ENCODE measurements around the gene CD99. TPM values are rescaled to one million over a fixed set of nuclear protein-coding genes. Genes with fewer than 3 reads are reported as not detected.
"Not testable (repeated sequence)": the region's sequence is repeated elsewhere in the genome, so short reads cannot be mapped to it uniquely, and the experiment has no call there.

The CD99 gene
- total and polyA plus RNA-seq, 12 donors: 89.4 to 266 (median 184) TPM

DNA sequence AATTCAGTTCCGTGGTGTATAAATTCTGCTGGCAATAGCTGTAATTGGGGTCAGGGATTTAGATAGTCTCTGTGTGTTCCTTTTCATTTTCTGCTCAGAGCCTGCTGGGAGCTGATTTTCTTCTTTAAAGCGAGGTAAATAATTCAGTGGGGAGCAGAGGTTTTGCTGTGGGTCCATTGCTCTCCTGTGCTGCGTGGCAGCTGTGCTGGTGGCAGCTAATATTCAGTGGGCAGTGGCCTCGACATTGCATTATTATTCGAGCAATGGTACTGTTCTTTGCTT, 74.4 kb downstream of the CD99 start:
- TF ChIP-seq, protein P1, sequence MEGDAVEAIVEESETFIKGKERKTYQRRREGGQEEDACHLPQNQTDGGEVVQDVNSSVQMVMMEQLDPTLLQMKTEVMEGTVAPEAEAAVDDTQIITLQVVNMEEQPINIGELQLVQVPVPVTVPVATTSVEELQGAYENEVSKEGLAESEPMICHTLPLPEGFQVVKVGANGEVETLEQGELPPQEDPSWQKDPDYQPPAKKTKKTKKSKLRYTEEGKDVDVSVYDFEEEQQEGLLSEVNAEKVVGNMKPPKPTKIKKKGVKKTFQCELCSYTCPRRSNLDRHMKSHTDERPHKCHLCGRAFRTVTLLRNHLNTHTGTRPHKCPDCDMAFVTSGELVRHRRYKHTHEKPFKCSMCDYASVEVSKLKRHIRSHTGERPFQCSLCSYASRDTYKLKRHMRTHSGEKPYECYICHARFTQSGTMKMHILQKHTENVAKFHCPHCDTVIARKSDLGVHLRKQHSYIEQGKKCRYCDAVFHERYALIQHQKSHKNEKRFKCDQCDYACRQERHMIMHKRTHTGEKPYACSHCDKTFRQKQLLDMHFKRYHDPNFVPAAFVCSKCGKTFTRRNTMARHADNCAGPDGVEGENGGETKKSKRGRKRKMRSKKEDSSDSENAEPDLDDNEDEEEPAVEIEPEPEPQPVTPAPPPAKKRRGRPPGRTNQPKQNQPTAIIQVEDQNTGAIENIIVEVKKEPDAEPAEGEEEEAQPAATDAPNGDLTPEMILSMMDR (IDR thresholded peaks at IDR 0.05): no peak
- no peak for TF ChIP-seq POLR2A (IDR thresholded peaks at IDR 0.05)
- 67 to 84% (median 81%) methylated on average over 5 of the region's 5 CpGs for WGBS, 4 donors
- Histone ChIP-seq H3K27ac (no peak overlapping the region), H3K4me3 (no peak overlapping the region), H3K9me3 (replicated peaks in 1 of 3) (no peaks in the 10 kb centered on the region), H3K4me1 (replicated peaks in 1 of 2) (no peaks in the 10 kb centered on the region), H3K36me3 (replicated peaks in 1 of 2) (no peaks in the 10 kb centered on the region), H3K27me3 (no peaks in the 10 kb centered on the region)
- DNase-seq: no peak
- intact Hi-C loops (cut with DNase I): no loop called here

DNA sequence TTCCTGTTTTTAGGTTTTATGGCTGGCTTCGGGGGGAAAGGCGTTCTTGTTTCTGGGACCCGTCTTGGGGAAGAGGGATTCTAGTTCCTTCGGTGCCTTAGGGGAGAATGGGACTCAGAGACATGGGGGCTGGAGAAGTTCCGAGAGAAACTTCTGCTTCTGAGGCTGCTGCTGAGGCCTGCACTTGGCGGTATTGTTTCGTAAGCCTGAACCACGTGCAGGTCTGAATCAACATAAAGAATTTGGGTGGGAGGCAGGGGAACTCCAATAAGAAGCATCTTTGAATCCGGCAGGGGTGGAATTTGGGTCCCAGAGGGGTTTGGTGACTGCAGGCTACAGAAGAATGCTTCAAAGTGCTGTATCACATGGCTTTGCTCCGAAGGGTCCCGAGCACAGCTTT, 75.8 kb downstream of the CD99 start:
- no peak for DNase-seq
- no peaks in the 10 kb centered on the region for H3K36me3 ChIP-seq (replicated peaks in 1 of 2)
- TF ChIP-seq, protein P1 (IDR thresholded peaks at IDR 0.05): no peak
- no peak for TF ChIP-seq POLR2A (IDR thresholded peaks at IDR 0.05)
- intact Hi-C loops (cut with DNase I): no loop called here
- WGBS, 4 donors: 81 to 88% (median 84%) methylated on average over 11 of the region's 11 CpGs
- H3K27me3 ChIP-seq: no peaks in the 10 kb centered on the region
- H3K9me3 ChIP-seq (replicated peaks in 1 of 3): no peaks in the 10 kb centered on the region
- H3K4me3 ChIP-seq: no peak overlapping the region
- H3K4me1 ChIP-seq (replicated peaks in 1 of 2): no peaks in the 10 kb centered on the region
- no peak overlapping the region for H3K27ac ChIP-seq

DNA sequence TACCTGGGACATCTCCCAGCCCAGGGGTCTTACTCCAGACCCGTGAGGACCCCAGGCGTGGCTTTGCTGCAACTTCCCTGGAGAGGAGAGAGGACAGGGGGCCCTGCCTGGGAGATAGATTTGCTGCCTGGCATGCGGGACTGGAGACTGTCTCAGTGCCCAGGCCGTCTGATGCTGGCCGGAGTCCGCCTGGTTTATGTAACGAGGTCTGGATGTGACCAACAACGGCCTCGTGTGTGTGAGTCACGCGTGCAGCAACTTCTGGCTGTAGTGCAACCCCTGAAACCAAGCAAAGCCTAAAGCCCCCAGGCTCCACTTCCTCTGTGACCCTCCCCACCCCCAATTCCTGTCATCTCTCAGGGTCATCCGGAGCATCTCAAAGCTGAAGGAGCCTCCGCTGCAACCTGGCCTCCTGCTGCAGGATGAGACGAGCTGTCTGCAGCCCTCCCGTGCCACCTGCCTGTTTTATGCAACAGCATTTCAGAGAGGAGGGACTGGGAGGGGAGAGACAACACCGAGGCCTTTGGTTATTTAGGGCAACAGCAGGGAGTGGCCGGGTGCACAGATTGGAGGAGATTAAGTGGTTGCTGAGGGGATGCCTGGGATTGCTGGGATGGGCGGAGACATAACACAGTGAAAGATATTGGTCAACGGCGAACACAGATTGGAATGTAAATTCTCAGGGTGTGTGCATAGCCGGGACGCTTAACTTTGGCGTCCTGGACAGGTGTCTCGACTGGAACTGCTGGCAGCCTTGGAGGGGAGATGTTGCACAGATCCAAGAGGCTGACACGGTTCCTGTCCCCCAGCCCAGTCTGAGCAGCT, 76.7 kb downstream of the CD99 start:
- Histone ChIP-seq H3K4me3 (no peak overlapping the region), H3K36me3 (replicated peaks in 1 of 2) (no peaks in the 10 kb centered on the region), H3K27ac (no peak overlapping the region), H3K27me3 (no peaks in the 10 kb centered on the region), H3K9me3 (replicated peaks in 1 of 3) (no peaks in the 10 kb centered on the region), H3K4me1 (replicated peaks in 1 of 2) (no peaks in the 10 kb centered on the region)
- peak; percentile 44 to 89 (median 66) for DNase-seq
- WGBS, 4 donors: 53 to 59% (median 56%) methylated on average over 18 to 25 of the region's 25 CpGs
- intact Hi-C loops (cut with DNase I): no loop called here
- TF ChIP-seq, protein P1 (IDR thresholded peaks at IDR 0.05): no peak
- TF ChIP-seq POLR2A (IDR thresholded peaks at IDR 0.05): peak in 1 of 2 donors; percentile 31

DNA sequence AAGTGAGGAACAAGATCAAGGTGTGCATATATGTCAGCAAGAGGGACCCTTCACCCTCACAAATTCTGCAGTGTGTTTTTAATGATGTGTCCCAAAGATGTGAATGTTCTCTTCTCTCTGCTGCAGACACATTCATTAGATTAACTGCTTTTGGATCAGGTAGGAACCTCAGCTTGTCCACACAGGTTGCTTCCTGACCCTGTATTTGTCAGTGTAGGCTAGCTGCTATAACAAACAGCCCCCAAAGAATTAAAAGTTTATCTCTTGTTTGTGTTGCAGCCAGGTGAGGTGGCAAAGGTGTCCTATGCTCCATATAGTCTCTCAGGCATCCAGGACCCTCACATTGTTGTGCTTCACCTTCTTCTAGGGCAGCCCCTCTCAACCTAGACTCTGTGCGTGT, 78.5 kb downstream of the CD99 start:
- H3K27ac ChIP-seq: no peak overlapping the region
- H3K9me3 ChIP-seq (replicated peaks in 1 of 3): no peaks in the 10 kb centered on the region
- H3K4me1 ChIP-seq (replicated peaks in 1 of 2): no peaks in the 10 kb centered on the region
- H3K36me3 ChIP-seq (replicated peaks in 1 of 2): no peaks in the 10 kb centered on the region
- intact Hi-C loops (cut with DNase I): no loop called here
- no peaks in the 10 kb centered on the region for H3K27me3 ChIP-seq
- TF ChIP-seq, protein P1 (IDR thresholded peaks at IDR 0.05): no peak
- TF ChIP-seq POLR2A (IDR thresholded peaks at IDR 0.05): no peak
- 70 to 90% (median 78%) methylated on average over 1 of the region's 1 CpG for WGBS, 4 donors
- no peak overlapping the region for H3K4me3 ChIP-seq
- no peak for DNase-seq

DNA sequence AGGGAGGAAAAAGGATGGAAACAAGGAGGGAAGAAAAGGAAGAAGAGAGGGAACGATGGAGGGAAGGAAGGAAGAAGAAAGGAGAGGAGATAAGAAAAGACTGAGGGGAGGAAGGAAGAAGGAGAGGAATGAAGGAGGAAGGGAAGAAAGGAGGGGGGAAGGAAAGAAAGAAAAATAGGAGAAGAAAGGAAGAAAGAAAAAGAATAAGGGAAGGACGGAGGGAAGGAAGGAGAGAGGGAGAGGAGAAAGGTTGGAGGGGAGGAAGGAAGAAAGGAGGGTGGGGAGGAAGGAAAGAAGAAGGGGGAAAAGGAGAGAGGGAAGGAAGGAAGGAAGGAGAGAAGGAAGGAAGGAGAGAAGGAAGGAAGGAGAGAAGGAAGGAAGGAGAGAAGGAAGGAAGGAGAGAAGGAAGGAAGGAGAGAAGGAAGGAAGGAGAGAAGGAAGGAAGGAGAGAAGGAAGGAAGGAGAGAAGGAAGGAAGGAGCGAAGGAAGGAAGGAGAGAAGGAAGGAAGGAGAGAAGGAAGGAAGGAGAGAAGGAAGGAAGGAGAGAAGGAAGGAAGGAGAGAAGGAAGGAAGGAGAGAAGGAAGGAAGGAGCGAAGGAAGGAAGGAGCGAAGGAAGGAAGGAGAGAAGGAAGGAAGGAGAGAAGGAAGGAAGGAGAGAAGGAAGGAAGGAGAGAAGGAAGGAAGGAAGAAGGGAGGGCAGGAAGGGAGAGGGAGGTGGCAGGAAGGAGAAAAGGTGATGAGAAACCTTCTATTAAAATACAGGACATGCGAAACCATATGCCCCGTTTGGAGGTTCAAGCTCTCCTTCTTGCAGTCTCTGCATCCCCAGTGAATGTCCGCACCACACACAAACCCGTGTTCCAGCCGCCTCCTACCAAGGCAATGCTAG, 82.3 kb downstream of the CD99 start:
- H3K27ac ChIP-seq; H3K4me1 ChIP-seq (replicated peaks in 1 of 2); H3K9me3 ChIP-seq (replicated peaks in 1 of 3); intact Hi-C loops (cut with DNase I); H3K4me3 ChIP-seq; H3K36me3 ChIP-seq (replicated peaks in 1 of 2); H3K27me3 ChIP-seq; DNase-seq: not testable (repeated sequence)
- WGBS, 4 donors: 82 to 89% (median 86%) methylated on average over 8 to 9 of the region's 10 CpGs

Data from adrenal gland (tissue), 12 donors.